NCI-H526 treated with DMSO at 0.1 percent for 48 hours (cell line): Measurements from ENCODE around the gene FMN1.
A peak's percentile ranks its signal among the peaks of the same experiment; 100 is the strongest.
"Not testable (repeated sequence)": the region's sequence is repeated elsewhere in the genome, so short reads cannot be mapped to it uniquely, and the experiment has no call there.

Experiments used
- DNase-seq: peaks from one replicate; lab custom pipeline; 2025; lab: John Stamatoyannopoulos, UW

Gene FMN1

DNA sequence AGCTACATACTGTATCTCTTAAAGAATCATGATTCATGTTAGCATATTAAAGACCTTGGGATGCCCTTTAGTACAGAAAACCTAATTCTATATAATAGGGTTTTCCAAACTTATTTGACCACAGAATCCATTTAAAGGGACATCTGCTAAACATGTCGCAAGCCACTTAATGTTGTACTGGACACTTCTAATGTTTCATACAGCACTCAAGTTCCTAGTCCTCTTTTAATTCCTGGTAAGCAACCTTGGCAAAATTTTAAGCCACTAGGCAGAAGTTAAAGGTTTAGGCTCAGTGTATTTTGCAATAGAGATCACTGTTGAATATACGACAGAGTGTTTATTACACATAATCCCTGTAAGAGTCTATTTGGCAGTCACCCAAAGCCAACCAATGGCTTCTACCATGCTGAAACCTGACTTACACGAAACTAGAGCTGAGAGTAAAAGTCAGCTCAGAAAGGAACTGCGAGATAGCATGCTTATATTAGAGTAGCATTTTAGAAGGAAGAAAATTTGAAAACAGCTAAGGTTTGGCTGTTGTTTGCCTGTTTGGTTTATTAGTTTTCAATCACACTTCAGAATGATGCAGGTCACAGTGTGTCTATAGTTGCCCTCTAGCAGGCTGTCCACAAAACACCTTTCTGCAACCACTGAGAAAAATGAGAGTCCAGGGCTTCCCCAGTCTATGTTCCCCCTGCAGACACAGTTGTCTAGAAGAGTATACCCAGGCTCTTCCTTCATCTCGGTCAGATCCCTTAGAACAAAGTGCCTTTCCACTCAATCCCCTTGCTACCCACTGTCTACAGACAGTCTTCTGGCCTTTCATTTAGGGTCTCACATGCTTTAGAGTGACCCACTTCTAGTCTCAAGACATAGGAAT, 104.4 kb downstream of the FMN1 start:
- no peak for DNase-seq

DNA sequence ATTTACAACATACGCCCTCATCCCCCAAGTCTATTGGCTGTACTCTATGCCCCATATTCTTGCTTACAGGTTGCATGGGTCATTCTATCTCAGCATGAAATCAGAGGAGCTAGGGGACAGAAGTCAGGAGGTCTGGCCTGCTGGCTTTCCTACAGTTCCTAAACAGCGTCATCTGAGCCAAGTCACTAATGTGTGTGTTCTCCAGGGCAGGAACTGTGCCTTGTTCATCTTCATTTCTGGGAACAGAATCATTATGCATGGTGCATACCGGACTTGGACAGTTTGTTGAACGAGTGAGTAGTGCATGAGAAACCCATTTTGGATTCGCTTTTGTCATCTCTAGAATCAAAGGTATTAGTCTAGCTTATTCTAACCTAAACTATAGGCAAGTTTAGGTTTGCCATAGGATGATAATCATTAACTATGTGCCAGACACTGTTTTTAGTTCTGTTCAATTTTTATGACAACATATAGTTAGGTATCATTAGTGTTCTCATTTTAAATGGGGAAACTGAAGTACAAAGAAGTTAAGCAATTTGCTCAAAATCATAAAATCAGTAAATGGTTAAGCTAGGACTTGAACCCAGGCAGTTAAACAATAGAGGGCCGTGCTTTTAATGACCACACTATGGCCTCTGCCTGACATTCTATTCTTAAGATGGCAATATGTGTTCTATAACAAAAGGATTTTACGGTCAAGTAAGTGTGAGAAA, 105.2 kb downstream of the FMN1 start:
- no peak for DNase-seq

DNA sequence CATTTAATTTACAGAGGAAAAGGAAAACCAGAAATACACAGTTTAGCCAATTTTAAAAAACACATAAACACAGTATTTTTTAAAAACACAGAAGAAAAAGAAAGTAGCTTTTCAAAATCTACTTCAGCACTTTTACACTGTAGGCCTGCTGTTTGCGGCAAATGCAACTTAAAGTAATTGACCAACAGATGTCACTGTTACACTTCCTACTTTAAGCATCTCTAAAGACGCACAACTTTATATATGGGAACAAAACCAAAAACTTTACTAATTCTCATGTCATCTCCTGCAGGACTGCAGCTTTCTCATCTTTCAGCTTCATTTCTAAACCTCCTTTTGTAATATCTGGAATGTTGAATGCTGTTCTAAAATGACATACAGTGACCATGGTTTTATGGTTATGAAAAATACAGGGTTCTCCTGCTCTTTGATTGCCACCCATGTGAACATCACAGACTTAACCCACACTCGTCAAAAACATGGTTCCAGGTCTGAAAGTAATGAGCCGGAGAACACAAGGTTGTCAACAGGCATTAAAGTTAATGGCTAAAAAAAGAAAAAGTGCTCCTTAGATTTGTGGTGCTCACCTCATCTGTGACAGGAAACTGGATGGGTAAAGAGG, 107.9 kb downstream of the FMN1 start:
- DNase-seq = peak; percentile 17

DNA sequence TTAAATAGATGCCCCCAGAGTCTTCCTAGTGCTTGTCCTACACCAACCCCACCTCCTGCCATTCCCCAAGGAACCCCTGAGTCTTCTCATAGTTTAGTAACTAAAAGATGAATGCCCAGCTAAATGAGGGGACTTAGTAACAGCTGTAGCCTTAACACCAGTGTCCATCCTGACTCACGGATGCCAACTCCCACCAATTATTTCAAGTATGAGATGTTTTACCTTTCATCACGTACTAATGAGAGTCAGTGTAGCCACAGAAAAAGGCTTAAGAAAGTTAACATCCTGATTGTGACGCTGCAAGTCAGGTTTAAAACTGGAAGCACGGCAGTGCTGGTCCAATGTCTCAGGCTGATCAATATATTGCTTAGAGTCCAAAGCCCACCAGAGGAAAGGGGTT, 109.9 kb downstream of the FMN1 start:
- DNase-seq = no peak

DNA sequence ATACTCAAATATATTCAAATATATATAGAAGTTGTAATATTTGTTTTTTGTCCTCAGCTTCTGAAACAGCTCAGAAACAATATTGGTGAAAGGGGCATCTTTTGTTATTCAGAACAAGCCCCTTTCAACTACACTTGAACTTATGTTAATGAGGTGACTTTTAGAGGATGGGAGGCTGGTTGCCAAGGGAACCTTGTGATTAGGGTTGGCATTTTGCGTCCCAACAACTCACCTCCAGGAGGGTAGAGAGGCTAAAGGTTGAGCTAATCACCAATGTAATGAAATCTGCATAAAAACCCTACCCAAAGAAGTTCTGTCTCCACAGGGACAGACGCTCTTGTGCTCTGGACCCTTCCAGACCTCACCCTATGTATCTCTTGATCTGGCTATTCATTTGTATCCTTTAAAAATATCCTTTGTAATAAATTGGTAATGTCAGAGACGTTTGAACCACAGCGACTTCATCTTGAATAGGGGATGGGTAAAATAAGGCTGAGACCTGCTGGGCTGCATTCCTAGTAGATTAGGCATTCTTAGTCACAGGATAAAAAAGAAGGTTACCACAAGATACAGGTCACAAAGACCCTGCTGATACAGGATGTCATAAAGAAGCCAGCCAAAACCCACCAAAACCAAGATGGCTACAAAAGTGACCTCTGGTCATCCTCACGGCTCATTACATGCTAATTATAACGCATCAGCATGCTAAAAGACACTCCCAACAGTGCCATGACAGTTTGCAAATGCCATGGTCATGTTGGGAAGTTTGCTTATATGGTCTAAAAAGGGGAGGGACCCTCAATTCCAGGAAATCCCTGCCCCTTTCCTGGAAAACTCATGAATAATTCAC, 111.1 kb downstream of the FMN1 start:
- DNase-seq = no peak

DNA sequence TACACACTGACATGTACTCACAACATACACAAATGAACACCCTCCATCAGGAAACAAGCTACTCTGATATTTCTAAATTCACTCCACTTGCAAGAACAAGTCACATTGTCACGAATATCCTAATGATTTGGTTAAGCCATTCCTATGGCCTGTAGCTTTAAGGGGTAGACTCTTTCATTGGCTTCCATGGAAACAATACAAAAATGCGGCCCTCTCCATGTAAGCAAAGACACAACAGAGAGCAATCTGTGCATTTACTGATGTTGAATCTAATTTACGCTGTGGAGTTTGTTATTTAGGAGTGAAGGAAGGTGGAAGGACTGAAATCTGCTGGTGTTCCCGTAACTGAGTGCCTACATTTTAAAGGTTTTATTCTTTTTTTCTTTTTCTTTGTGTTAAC, 114.5 kb downstream of the FMN1 start:
- DNase-seq = no peak

DNA sequence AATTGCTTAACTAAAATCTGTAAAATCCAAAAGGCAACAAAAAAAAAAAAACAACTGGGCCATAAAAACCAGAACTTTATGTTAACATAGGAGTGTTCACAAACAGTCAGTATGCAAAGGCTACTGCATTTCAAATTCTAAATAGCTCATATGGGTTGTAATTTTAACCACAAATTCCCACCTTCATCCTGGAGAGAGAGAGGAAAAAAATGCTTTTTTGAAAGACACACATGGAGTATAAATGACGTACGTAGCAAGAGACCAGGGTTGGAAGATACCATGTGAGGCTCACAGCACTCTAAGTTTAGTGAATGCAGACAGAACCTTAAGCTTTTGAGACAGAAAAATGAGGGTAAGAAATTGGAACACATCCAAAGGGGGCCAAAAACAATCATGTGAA, 115.9 kb downstream of the FMN1 start:
- no peak for DNase-seq

DNA sequence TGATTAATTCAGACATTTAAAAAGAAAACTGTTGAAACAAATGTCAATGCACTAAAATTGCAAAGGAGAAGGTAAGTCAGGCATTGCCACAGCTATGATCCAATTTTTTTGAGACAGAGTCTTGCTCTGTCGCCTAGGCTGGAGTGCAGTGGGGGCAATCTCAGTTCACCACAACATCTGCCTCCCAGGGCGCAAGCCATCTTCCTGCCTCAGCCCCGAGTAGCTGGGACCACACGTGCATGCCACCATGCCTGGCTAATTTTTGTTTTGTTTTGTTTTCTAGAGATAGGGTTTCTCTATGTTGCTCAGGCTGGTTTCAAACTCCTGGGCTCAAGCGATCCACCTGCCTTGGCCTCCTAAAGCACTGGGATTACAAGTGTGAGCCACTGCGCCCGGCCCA, 117.6 kb downstream of the FMN1 start:
- DNase-seq = no peak

DNA sequence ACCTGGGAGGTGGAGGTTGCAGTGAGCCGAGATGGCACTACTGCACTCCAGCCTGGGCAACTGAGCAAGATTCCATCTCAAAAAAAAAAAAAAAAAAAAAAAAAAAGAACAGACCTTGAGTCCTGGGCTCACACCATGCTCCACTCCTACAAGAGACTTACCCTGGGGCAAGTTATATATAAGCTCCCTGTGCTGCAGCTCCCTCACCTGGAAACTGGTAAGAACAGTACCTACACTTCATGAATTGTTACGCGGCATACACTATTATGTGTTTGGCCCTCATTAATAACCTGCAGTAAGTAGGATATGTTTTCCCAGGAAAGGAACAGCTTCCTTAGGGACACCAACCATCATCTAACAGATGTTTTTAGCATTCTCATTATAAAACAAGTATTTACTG, 119.6 kb downstream of the FMN1 start:
- no peak for DNase-seq

DNA sequence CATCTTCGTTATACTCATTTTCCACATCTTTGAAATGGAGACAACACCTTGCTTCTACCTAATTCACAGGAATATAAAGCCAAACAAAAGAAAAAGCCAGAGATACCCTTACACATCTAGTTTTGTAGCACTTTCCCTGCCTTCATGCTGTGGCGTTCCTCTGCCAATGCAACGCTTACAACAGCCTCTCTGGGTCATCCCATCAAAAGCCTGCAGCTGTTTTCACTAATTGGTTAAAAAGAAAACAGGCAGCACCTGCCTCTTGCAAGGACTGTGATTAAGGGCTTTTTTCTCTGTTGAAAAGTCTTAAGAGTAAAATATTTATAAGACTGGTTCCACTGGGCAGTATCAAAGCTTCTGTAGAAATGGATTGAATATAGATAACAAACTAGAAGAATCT, 120.3 kb downstream of the FMN1 start:
- no peak for DNase-seq

DNA sequence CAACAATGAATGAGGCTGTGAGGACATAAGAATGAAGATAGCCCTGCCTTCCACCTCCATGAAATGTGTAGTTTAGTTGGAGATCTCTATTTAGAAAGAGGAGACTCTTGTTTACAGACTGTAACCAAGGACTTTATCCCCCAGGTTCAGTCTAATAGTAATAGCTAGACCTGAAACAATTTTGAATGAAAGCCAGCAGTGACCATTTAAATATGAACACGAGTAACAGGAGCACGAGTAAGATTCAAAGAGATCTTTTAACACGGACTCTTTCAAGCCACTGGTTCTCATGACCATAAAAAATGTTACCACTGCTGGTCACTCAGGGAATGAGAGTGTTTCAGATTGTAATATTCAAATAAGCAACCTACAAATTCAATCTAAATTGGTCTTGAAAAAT, 123.1 kb downstream of the FMN1 start:
- DNase-seq = no peak

DNA sequence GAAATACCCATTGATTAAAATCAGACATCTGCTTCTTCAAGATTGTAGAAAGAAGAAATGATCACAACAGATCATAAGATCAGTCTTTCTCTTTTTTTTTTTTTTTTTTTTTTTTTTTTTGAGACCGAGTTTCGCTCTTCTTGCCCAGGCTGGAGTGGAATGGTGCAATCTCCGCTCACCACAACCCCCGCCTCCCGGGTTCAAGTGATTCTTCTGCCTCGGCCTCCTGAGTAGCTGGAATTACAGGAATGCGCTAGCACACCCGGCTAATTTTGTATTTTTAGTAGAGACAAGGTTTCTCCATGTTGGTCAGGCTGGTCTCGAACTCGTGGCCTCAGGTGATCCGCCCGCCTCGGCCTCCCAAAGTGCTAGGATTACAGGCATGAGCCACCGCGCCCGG, 124.6 kb downstream of the FMN1 start:
- not testable (repeated sequence) for DNase-seq

DNA sequence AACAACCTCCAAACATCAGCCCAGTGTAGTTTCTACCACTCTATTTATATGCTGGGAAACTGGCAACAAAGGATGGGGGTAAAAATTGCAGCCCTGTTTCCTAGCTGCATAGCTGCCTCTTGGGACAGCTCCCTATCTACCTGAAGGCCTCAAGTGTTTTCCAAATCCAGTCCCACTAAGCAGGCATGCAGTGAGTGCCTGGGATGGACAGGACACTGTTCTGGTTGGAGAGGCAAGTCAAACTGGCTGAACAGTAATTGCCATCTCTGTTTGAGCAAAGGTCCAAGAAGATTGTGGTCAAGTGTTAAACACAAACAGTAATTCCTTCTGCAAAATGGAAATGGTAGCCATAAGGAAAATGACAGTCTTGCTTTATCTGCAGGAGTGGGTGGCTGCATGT, 125.4 kb downstream of the FMN1 start:
- DNase-seq = no peak

DNA sequence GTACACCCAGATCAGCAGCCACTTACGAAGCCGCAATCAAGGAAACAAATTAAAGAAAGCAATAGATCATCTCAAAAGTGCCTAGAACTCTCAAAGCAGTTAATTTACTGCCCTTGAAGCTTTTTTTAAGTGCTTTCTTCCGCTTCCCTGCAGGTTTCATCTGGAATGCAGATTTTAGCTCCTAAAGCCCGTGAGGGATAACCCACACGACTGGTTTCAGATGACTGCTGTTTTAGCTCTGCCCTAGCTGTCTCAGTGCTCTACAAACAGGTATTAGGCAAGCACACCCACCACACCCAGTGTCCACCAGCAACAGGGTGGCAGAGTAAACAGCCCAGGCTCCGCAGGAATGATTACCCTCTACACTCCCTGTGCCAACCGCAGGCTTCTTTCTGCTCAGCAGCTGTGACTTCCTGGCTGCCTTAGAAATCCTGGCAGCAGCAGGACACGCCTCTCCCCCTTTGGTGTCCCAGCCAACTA, 126.0 kb downstream of the FMN1 start:
- DNase-seq = peak; percentile 87

DNA sequence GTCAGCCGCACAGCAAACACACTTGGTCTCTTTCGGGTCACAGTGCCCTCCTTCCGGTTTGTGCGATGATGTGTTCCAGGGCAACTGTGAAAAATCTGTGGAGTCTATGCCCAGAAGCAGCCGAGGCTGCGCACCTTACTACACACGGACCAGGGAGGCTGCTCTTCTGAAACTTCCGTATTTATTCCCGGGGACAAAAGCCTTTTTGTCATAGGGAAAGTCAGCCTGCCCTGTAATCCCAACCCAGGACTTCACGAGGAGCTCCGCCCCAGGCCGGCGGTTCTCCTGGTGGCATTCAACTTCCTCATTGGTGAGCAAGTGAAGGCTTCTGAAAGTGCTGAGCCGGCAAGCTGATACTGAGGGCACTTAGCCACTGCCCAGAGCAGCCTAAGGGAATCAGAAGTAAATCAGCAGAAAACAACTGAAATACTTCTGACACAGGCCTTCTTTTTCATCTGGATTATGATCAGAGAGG, 126.5 kb downstream of the FMN1 start:
- peak; percentile 49 for DNase-seq

DNA sequence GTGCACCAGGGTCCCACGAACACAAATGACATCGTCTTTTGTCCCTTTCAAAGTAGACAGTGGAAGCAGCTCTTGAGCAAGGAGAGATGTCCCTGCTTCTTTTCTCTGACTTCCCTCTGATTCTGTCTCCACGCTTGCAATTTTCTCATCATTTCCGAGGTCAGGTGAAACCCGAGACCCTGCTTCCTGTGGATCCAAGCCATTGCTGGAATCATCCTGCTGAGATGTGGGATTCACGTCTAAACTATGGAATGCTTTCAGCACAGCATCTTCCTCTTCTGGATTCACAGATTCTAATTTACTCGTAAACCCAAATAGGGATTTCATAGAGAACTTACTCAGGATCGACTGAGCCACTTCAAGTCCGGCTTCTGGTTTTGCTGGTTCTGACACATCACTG, 127.1 kb downstream of the FMN1 start:
- no peak for DNase-seq

DNA sequence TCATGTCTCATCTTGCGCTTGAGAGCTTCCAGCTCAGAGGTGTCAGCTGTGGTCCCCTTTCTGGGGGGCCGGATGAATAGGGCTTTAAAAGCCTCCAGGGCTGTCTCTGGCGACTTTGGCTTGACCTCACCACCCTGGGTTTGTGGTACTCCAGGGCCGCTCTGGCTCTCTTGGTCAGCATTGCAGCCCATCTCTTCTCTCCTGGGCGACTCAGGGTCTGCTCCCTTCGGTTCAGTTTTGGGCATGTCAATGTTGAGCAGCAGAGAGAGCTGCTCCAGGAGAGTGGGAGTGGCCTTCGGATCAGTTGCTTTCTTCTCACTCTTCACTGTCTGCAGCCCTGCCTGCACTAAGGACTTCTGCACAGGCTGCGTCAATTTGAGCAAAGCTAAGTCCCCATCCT, 127.9 kb downstream of the FMN1 start:
- DNase-seq = no peak

DNA sequence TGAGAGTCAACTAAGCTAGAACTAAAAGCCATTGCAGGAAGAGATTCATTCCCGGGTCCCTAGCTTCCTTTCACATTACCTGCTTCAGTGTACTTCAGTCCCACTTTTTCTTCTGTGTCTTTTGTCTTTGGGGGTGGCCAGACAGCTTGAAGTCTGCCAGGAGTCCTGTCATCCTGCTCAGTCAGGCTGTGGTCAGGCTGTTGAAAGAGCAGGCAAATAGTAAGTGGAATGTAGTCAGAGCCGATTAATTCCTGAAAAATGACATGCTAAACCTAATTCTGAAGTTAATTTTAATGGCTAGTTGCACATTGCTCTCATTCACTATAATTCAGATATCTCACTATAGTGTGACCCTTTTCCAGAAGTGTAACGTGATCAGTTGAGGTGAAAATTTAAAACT, 129.6 kb downstream of the FMN1 start:
- no peak for DNase-seq

DNA sequence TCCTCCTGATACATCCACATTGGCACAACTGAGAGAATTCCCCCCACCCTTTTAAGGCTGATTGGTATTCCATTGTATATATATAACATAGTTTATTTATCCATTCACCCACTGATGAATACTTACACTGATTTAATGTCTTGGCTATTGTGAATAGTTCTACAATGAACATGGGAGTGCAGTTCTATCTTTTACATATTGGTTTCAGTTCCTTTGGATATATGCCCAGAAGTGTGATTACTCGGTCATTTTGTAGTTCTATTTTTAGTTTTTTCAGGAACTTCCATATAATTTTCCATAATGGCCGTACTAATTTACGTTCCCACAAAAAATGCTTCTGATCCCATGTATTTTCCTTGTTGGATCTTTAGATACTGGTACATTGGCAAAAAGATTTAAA, 135.3 kb downstream of the FMN1 start:
- no peak for DNase-seq

DNA sequence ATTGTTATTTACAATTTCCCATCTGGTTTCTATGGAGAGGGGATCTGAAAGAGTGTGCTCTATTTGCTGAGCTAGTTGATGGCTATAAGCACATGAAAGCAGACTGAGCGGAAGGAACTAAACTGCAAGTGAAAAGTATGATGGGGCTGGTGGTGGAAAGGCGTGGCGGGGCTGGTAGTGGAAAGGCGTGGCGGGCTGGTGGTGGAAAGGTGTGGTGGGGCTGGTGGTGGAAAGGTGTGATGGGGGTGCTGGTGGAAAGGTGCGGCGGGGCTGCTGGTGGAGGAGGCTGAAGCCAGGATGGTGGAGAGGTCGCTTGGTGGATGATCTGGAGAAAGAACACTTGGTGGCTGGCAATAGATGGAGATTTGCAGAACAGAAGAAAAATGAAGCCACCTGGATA, 136.7 kb downstream of the FMN1 start:
- DNase-seq = no peak

DNA sequence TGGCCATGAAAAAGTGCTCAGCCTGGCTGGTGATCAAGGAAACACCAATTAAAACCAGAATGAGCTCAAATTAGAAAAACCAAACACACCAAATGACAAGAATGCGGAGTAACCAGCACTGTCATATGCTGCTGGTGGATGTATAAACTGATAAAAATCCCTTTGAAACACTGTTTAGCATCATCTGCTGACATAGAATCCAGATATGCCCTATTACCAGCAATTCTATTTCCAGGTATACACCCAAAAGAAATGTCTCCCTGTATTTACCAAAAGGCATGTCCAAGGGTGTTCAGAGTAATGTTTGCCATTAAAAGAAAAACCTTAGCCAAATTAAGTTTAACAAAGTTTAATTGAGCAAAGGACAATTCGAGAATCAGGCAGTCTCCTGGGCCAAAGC, 138.6 kb downstream of the FMN1 start:
- no peak for DNase-seq

DNA sequence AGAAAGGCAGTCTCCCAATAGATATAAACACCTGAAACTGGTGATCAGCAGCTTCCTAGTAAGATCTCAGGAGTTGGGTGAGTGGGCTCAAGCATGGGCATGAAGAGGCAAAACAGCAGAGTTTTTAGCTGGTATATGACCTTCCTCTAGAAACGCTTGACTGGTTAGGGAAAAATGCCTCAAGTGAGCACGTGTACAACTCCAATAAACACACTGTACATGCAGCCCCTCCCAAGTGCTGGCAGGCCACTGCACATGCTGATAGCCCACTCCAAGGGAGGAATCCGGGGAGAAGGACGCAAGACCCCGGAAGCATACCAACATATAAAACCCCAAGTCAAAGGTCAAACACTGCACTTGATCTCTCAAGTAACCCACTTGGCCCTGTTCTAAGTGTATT, 143.0 kb downstream of the FMN1 start:
- no peak for DNase-seq
